Ovary (tissue), 3 donors: ENCODE measurements around the gene BSX.

Source experiments
- CTCF ChIP-seq, 3 donors: fragments of 450-650 bp in 2 of 3; fragments of 200-600 bp in 1 of 3; IDR thresholded peaks; one replicate each; pipeline versions ENCODE4 v1.5.1 to v1.8.0; 2016 to 2022; ENCODE audit warnings: antibody characterized with exemption in 3 of 3, mild to moderate bottlenecking in 1 of 3
- EP300 ChIP-seq: sonication (generic); formaldehyde crosslinking; IDR thresholded peaks from one replicate; pipeline ENCODE4 v1.6.1; 2017; ENCODE audit warnings: antibody characterized with exemption
- donor health status: DM: no; HTN: no; CAD: no.

GRCh38 chr11:123030517-123030916 is 48.9 kb upstream of the BSX start:
- TF ChIP-seq CTCF (IDR thresholded peaks at IDR 0.05) (no peak), EP300 (no peak)
